Activated CD4-positive, alpha-beta T cell treated with anti-CD3 and anti-CD28 coated beads, Interleukin-2, amount 50 U/mL, for 48 hours (primary cell): ENCODE data around the gene KIF20B.
A peak's percentile ranks its signal among the peaks of the same experiment; 100 is the strongest.
"Not testable (repeated sequence)": the region's sequence is repeated elsewhere in the genome, so short reads cannot be mapped to it uniquely, and the experiment has no call there.

ENCODE experiments used
- DNase-seq, 2 experiments: peaks; one replicate each; pipeline ENCODE4 v3.0.0-alpha.2; 2020

Gene KIF20B

GRCh38 chr10:89685936-89686335 is 15.5 kb upstream of the KIF20B start:
- DNase-seq: no peak

GRCh38 chr10:89690027-89690426 is 11.4 kb upstream of the KIF20B start:
- no peak for DNase-seq

GRCh38 chr10:89692416-89692815 is 9.0 kb upstream of the KIF20B start:
- no peak for DNase-seq

GRCh38 chr10:89693176-89693575 is 8.2 kb upstream of the KIF20B start:
- no peak for DNase-seq

- no peak for DNase-seq
Measured at GRCh38 chr10:89695307-89695706, 6.1 kb upstream of the KIF20B start.

GRCh38 chr10:89697946-89698345 is 3.4 kb upstream of the KIF20B start:
- DNase-seq: no peak

GRCh38 chr10:89699581-89700064 is 1.8 kb upstream of the KIF20B start:
- no peak for DNase-seq

- no peak for DNase-seq
Measured at GRCh38 chr10:89700923-89701241, 508 bp upstream of the KIF20B start.

- DNase-seq: peak; percentile 11 to 31
Measured at GRCh38 chr10:89702121-89702480, 711 bp downstream of the KIF20B start.

GRCh38 chr10:89705466-89705865 is 4.1 kb downstream of the KIF20B start:
- no peak for DNase-seq

- no peak for DNase-seq
Measured at GRCh38 chr10:89706011-89706410, 4.6 kb downstream of the KIF20B start.

- DNase-seq: no peak
Measured at GRCh38 chr10:89707372-89707771, 6.0 kb downstream of the KIF20B start.

GRCh38 chr10:89710753-89711152 is 9.4 kb downstream of the KIF20B start:
- no peak for DNase-seq

GRCh38 chr10:89734616-89735015 is 33.2 kb downstream of the KIF20B start:
- no peak for DNase-seq

- no peak for DNase-seq
Measured at GRCh38 chr10:89738551-89739209, 37.3 kb downstream of the KIF20B start.

GRCh38 chr10:89741126-89741762 is 39.9 kb downstream of the KIF20B start:
- DNase-seq: no peak

GRCh38 chr10:89744026-89744425 is 42.6 kb downstream of the KIF20B start:
- no peak for DNase-seq

- no peak for DNase-seq
Measured at GRCh38 chr10:89745903-89746302, 44.5 kb downstream of the KIF20B start.

GRCh38 chr10:89750441-89750840 is 49.1 kb downstream of the KIF20B start:
- DNase-seq: no peak

- DNase-seq: no peak
Measured at GRCh38 chr10:89755374-89755773, 54.0 kb downstream of the KIF20B start.

- DNase-seq: no peak
Measured at GRCh38 chr10:89759531-89759930, 58.1 kb downstream of the KIF20B start.

GRCh38 chr10:89763671-89764070 is 62.3 kb downstream of the KIF20B start:
- DNase-seq: not testable (repeated sequence)

- no peak for DNase-seq
Measured at GRCh38 chr10:89771684-89772083, 70.3 kb downstream of the KIF20B start.

GRCh38 chr10:89773081-89773480 is 71.7 kb downstream of the KIF20B start:
- DNase-seq: no peak

GRCh38 chr10:89776665-89777064 is 75.3 kb downstream of the KIF20B start:
- DNase-seq: no peak
